Measurements from ENCODE around the gene ZNF521. TPM values are rescaled to one million over a fixed set of nuclear protein-coding genes. Genes with fewer than 3 reads are reported as not detected.

Gene ZNF521
- total and polyA plus RNA-seq, 2 of the 13 experiments (the other 11 are each of a cell fraction or from before 2014, with no cell fraction given) = 0.02 TPM; not detected in 1

DNA sequence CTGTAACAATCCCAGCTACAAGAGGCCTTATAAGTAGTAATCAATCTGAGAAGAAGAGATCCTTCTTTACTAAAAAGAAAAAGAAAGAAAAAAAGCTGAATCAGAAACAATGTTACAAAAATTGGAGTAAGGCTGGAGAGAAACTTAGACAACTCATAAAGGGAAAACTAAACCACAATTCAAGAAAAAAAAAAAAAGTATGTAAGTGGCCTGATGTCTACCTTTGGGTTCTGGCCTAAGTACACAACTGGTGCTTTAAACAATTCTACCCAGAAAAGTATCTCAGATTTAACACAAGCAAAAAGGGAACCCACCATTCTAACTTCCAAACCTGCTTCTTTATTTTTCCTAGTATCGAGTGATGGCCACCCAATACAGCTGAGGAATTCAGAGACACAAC is 45.3 kb downstream of the ZNF521 start (continued):
- TF ChIP-seq NR2C2 (CRISPR knock-in tag; IDR thresholded peaks at IDR 0.05; ENCODE audit: borderline replicate concordance) (no peak), HNRNPK (IDR thresholded peaks at IDR 0.05; ENCODE audit: low read depth, low read length, poor library complexity, severe bottlenecking) (no peak), KDM5A (IDR thresholded peaks at IDR 0.05; ENCODE audit: borderline replicate concordance, low read length) (no peak)

- DNase-seq (ENCODE audit: low spot score) = no peak
- Histone ChIP-seq H3K4me1 (ENCODE audit: insufficient read depth, low read length) (no peaks in the 10 kb centered on the region), H3K9ac (ENCODE audit: insufficient read depth, low read depth, low read length) (no peak overlapping the region), H3K36me3 (replicated peaks in 1 of 2; ENCODE audit: control insufficient read depth in 1 of 2, insufficient read depth in 2 of 2, low read length in 2 of 2) (no peaks in the 10 kb centered on the region), H3K79me2 (ENCODE audit: insufficient read depth, low read length) (no peaks in the 10 kb centered on the region), H4K20me1 (ENCODE audit: insufficient read depth, low read length) (no peaks in the 10 kb centered on the region), H3K4me2 (ENCODE audit: low read depth, low read length) (no peak overlapping the region), H3K4me3 (replicated peaks in 1 of 3; ENCODE audit: insufficient read depth in 1 of 3, low read depth in 2 of 3, low read length in 3 of 3) (no peak overlapping the region), H3K9me3 (ENCODE audit: low read length) (no peaks in the 10 kb centered on the region), H2AFZ (ENCODE audit: low read length) (no peak overlapping the region), H3K27me3 (ENCODE audit: control insufficient read depth in 1 of 2, insufficient read depth in 2 of 2, low read length in 2 of 2) (no peaks in the 10 kb centered on the region), H3K27ac (ENCODE audit: extremely low read length, insufficient read depth, low read length) (no peak overlapping the region)
- ChIA-PET POLR2A (no interaction called here), CTCF (ENCODE audit: low intra/inter-chr PET ratio, low total read pairs) (no interaction called here)
- no TSS peak for BruUV-seq (replicated peaks)
- no peak for ATAC-seq
- no peak for FAIRE-seq
- in situ Hi-C loops (cut with HindIII; ENCODE audit: extremely low pct_ligation_motif_present, low pct_unique_long_range_greater_than_20kb) (no loop called here), intact Hi-C loops (cut with micrococcal nuclease; ENCODE audit: unreplicated experiment) (loop anchor here (10.0 kb wide), 1 partner anchor 61 kb away; no protein-coding TSS in a partner anchor)
- TF ChIP-seq NFKB2 (CRISPR knock-in tag; IDR thresholded peaks at IDR 0.05; ENCODE audit: borderline replicate concordance) = no peak
- TF ChIP-seq GRHL1 (CRISPR knock-in tag; conservative IDR thresholded peaks at IDR 0.05) = no peak
- TF ChIP-seq ZNF703 (CRISPR knock-in tag; IDR thresholded peaks at IDR 0.05; ENCODE audit: borderline replicate concordance) = no peak
Observed at GRCh38 chr18:25305584-25305983, 46.4 kb downstream of the ZNF521 start.
